Activated naive CD4-positive, alpha-beta T cell treated with anti-CD3 and anti-CD28 coated beads for 36 hours (primary cell): Measurements from ENCODE around the gene POLRMT. TPM values are rescaled to one million over a fixed set of nuclear protein-coding genes. Genes with fewer than 3 reads are reported as not detected.

Source experiments
- CTCF ChIA-PET: fragments of 350-600 bp; sonication (Branson Sonifier 250); formaldehyde crosslinking; loops from one replicate; lab custom pipeline; 2021; ENCODE audit warnings: antibody characterized with exemption; lab: Charles Lee
- DNase-seq: peaks from one replicate; pipeline ENCODE4 v3.0.0-alpha.2; 2020
- H3K27ac Mint-ChIP-seq: one replicate; pipeline ENCODE4 v1.8.0; 2021; ENCODE audit warnings: mild to moderate bottlenecking, mixed read lengths
- H3K27me3 Mint-ChIP-seq: one replicate; pipeline ENCODE4 v1.8.0; 2021; ENCODE audit warnings: low read depth, mixed read lengths
- H3K36me3 Mint-ChIP-seq: one replicate; pipeline ENCODE4 v1.8.0; 2021; ENCODE audit warnings: low read depth, mixed read lengths
- H3K4me1 Mint-ChIP-seq: one replicate; pipeline ENCODE4 v1.8.0; 2021; ENCODE audit warnings: low read depth, mixed read lengths
- H3K4me3 Mint-ChIP-seq: one replicate; pipeline ENCODE4 v1.8.0; 2021; ENCODE audit warnings: mild to moderate bottlenecking, moderate library complexity, mixed read lengths
- H3K9me3 Mint-ChIP-seq: one replicate; pipeline ENCODE4 v1.8.0; 2021; ENCODE audit warnings: mixed read lengths
- intact Hi-C: fragments of 100-400 bp; cut with micrococcal nuclease; formaldehyde crosslinking; loops from one replicate; pipeline ENCODE4 v1.15.1; 2023
- total RNA-seq, 2 experiments: library from RNA; stranded (reverse); gene quantifications; one replicate each; pipeline ENCODE4 v1.2.3, GENCODE V29; 2021

Gene POLRMT
- total RNA-seq, 2 experiments from 2014 or later: 63.8 to 65.6 TPM

GRCh38 chr19:660793-661426 lies 27.6 kb upstream of the POLRMT start:
- Mint-ChIP-seq H3K36me3 (peaks cover 24% of the 10 kb centered on the region), H3K4me3 (peak overlapping the region; percentile 99), H3K27me3 (no peaks in the 10 kb centered on the region), H3K4me1 (peaks cover 52% of the 10 kb centered on the region), H3K9me3 (no peaks in the 10 kb centered on the region), H3K27ac (peak overlapping the region; percentile 98)
- peak; percentile 13 for DNase-seq
- CTCF ChIA-PET: interaction anchor here (1.2 kb wide), 1 partner anchor 77 kb away, joined by 3 read pairs; no protein-coding TSS in a partner anchor
- intact Hi-C loops: loop anchor here (1.0 to 5.0 kb wide), 9 partner anchors 28 to 746 kb away; partner anchors contain the start of genes CDC34, CIRBP, DAZAP1 and POLRMT

GRCh38 chr19:658916-659839 lies 25.8 kb upstream of the POLRMT start:
- Mint-ChIP-seq H3K27me3 (no peaks in the 10 kb centered on the region), H3K9me3 (no peaks in the 10 kb centered on the region), H3K4me1 (peaks cover 56% of the 10 kb centered on the region), H3K36me3 (peaks cover 35% of the 10 kb centered on the region), H3K4me3 (peak overlapping the region; percentile 99), H3K27ac (peak overlapping the region; percentile 98)
- CTCF ChIA-PET: interaction anchor here (1.2 kb wide), 1 partner anchor 18 kb away, joined by 3 read pairs; no protein-coding TSS in a partner anchor
- DNase-seq: no peak
- intact Hi-C loops: no loop called here

DNA sequence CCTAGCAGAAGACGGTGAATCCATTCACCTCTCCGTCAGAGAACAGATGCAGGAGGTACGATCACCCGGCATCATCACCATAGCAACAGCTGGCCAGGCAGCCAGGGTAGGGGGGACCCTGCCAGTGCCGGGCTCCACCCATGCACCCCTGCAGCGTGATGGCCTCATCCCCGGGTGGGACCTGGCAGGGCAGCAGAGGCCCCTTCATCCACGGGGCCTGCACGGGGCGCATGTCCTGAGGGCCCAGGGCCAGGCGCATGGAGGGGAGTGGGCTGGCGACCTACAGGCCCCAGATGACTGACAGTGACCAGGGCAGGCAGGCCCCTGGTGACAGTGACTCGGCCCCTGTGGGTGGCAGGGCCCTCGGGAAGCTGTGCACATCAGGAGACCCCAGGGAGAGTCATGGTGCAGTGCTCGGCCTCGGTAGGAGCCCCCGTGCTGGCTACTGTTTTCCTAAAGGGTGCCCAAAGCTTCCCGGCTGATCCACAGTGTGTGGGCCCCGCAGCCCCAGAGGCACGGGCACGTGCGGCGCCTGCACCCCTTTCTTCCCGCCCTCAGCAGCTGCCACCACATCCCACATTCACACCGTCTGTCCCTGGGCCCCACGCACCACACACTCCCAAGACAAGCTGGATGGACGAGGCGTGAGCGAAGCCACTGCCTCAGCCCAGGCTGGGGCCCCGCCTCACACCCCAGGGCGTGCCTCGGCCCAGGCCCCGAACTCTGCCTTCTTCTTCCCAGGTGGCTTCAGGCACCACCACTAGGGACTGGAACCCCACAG lies 24.9 kb upstream of the POLRMT start:
- no peak overlapping the region for H3K4me3 Mint-ChIP-seq
- H3K27me3 Mint-ChIP-seq: no peaks in the 10 kb centered on the region
- intact Hi-C loops: no loop called here
- CTCF ChIA-PET: no interaction called here
- no peak for DNase-seq
- no peaks in the 10 kb centered on the region for H3K9me3 Mint-ChIP-seq
- peak overlapping the region; percentile 65 for H3K27ac Mint-ChIP-seq
- H3K36me3 Mint-ChIP-seq: peaks cover 37% of the 10 kb centered on the region
- H3K4me1 Mint-ChIP-seq: peaks cover 49% of the 10 kb centered on the region

- CTCF ChIA-PET: no interaction called here
- no peaks in the 10 kb centered on the region for H3K9me3 Mint-ChIP-seq
- no peak for DNase-seq
- no peak overlapping the region for H3K4me3 Mint-ChIP-seq
- peak overlapping the region; percentile 24 for H3K27ac Mint-ChIP-seq
- H3K27me3 Mint-ChIP-seq: no peaks in the 10 kb centered on the region
- peaks cover 49% of the 10 kb centered on the region for H3K4me1 Mint-ChIP-seq
- H3K36me3 Mint-ChIP-seq: peaks cover 38% of the 10 kb centered on the region
- intact Hi-C loops: no loop called here
Observed at GRCh38 chr19:657611-658010, 24.3 kb upstream of the POLRMT start.

GRCh38 chr19:656751-657559 lies 23.6 kb upstream of the POLRMT start:
- H3K27ac Mint-ChIP-seq: no peak overlapping the region
- intact Hi-C loops: no loop called here
- no peak for DNase-seq
- peaks cover 49% of the 10 kb centered on the region for H3K4me1 Mint-ChIP-seq
- H3K36me3 Mint-ChIP-seq: peaks cover 38% of the 10 kb centered on the region
- CTCF ChIA-PET: no interaction called here
- H3K27me3 Mint-ChIP-seq: no peaks in the 10 kb centered on the region
- no peak overlapping the region for H3K4me3 Mint-ChIP-seq
- no peaks in the 10 kb centered on the region for H3K9me3 Mint-ChIP-seq

DNA sequence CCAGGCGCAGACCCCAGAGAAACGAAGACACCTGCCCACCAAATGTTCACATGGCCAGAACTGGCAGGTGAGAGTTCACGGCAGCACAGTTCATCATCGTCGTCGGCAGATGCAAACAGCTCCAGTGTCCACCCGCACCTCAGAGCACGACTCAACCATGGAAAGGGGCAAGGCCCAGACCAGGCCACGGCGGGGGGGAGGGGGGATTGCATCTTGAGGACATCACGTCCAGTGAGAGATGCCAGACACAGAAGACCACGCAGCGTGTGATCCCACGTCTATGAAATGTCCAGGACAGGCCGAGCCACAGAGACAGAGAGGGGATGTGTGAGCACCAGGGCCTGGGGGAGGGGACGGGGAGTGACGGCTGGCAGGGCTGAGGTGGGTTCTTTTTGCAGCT lies 22.4 kb upstream of the POLRMT start:
- intact Hi-C loops: no loop called here
- no peak for DNase-seq
- CTCF ChIA-PET: interaction anchor here (0.6 kb wide), 1 partner anchor 26 kb away, joined by 6 read pairs; no protein-coding TSS in a partner anchor
- Mint-ChIP-seq H3K27me3 (no peaks in the 10 kb centered on the region), H3K27ac (peak overlapping the region; percentile 59), H3K4me1 (peaks cover 47% of the 10 kb centered on the region), H3K36me3 (peaks cover 29% of the 10 kb centered on the region), H3K9me3 (no peaks in the 10 kb centered on the region), H3K4me3 (no peak overlapping the region)

DNA sequence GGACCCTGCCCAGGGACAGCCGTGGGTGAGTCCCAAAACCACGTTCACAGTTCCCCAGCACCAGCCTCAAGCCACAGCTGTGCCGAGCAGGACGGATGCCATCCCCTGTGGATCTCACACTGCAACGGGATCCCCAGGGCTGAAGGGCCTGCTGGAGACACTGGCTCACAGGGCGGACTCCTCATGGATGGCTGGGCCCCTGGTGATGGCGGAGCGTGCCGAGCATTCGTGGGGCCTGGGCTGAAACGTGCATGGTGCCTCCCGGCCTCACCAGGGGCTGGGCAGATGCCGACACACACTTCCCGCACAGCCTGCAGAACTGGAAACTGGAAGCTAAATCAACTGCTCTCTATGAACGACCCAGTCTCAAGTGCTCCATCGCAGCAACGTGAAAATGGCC lies 20.1 kb upstream of the POLRMT start:
- H3K27me3 Mint-ChIP-seq: no peaks in the 10 kb centered on the region
- H3K27ac Mint-ChIP-seq: no peak overlapping the region
- intact Hi-C loops: no loop called here
- H3K36me3 Mint-ChIP-seq: peaks cover 21% of the 10 kb centered on the region
- CTCF ChIA-PET: no interaction called here
- peaks cover 26% of the 10 kb centered on the region for H3K4me1 Mint-ChIP-seq
- H3K4me3 Mint-ChIP-seq: no peak overlapping the region
- DNase-seq: no peak
- H3K9me3 Mint-ChIP-seq: no peaks in the 10 kb centered on the region

DNA sequence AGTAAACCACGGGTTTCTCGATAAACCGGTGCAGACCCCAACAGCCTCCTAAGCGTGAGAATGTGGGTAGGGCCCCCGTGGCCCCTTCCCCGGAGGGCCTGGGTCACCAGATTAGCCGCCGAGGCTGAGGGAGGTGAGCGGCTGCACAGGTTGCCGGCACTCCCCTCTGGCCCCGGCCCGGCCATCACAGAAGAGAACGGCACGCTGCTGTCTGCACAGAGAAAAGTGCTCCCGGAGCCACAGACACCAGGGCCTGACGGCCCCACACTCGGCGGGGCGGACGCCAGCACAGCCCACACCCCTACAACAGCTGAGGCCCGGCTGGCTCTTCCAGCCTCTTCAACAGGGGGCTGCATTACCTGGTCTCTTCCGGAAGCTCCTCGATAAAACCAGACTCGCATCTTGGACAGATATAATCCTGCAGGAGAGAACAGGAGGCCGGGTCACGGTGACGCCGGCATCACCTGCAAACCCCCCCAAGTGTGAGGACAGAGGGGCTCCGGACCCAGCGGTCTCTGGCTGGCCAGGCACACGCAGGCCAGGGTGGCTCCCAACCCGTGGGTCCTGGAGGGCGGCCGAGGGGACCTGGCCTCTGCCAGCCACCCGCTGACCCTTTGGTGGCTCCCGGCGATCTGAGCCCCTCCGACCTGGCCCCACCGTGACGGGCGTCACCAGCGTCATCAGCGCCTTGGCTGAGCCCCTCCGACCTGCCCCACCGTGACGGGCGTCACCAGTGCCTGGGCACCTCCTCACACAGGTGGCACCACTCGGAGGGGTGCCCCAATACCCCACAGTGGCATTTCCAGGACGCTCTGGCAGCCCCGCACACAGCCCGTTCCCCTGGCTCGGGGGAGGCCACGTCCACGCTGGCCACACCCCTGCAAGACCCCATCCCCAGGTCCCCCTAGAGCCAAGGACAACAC lies 19.4 kb upstream of the POLRMT start:
- Mint-ChIP-seq H3K36me3 (peaks cover 22% of the 10 kb centered on the region), H3K4me3 (no peak overlapping the region), H3K4me1 (peaks cover 24% of the 10 kb centered on the region), H3K27me3 (no peaks in the 10 kb centered on the region), H3K27ac (no peak overlapping the region), H3K9me3 (no peaks in the 10 kb centered on the region)
- no peak for DNase-seq
- CTCF ChIA-PET: no interaction called here
- intact Hi-C loops: no loop called here

DNA sequence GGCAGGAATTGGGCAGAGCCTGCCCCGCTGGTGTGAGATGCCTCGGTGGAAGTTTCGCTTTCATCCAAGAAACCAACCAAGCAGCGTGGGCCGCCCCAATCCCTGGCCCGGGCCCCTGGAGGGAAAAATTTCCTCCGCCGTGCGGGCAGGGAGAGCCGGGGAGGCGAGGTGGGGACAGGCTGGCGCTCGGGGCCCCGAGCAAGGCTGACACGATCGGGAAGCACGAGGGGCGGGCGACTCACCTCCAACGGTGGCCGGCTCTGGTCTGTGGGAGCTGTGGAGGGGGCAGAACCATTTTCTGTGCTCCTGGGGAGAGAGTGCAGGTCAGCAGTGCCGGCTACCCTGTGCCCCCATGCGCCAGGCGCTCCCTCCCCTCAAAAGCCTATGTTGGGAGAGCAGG lies 18.7 kb upstream of the POLRMT start:
- H3K4me1 Mint-ChIP-seq: peaks cover 18% of the 10 kb centered on the region
- no peaks in the 10 kb centered on the region for H3K27me3 Mint-ChIP-seq
- no peak overlapping the region for H3K27ac Mint-ChIP-seq
- DNase-seq: no peak
- CTCF ChIA-PET: no interaction called here
- intact Hi-C loops: no loop called here
- H3K4me3 Mint-ChIP-seq: no peak overlapping the region
- H3K9me3 Mint-ChIP-seq: no peaks in the 10 kb centered on the region
- H3K36me3 Mint-ChIP-seq: peaks cover 22% of the 10 kb centered on the region

DNA sequence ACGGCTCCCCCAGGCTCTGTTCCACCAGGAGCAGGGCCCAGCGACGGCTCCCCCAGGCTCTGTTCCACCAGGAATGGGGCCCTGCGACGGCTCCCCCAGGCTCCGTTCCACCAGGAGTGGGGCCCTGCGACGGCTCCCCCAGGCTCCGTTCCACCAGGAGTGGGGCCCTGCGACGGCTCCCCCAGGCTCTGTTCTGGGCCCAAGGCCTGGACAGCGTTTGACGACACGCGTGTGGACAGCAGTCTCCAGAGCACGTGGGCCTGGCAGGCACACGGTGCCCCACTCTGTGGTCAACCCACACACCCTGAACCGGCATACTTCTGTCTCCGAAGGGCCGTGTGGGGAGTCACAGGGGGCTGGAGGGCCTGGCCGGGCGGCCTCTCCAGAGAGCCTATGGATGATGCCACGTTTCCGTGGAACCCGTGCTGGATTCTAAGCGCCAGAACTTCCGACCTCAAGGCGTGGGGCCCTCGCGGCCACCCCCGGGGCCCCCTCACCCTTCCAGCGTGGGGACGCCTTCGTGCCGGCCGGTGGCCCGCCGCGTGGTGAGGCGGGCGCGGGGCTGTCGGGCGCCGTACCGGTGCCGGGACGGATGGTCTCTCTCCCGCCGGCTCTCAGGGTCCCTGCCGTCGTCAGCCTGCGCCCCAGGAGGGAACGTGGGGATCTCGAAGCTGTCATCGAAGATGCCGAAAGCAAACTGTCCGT lies 17.9 kb upstream of the POLRMT start:
- Mint-ChIP-seq H3K9me3 (no peaks in the 10 kb centered on the region), H3K36me3 (peaks cover 23% of the 10 kb centered on the region), H3K27ac (no peak overlapping the region), H3K4me3 (no peak overlapping the region), H3K4me1 (peaks cover 15% of the 10 kb centered on the region), H3K27me3 (no peaks in the 10 kb centered on the region)
- no peak for DNase-seq
- CTCF ChIA-PET: no interaction called here
- intact Hi-C loops: no loop called here
